HG02763 (cell line): Measurements from ENCODE around the gene GOLT1B.
A peak's percentile ranks its signal among the peaks of the same experiment; 100 is the strongest.
"Not testable (repeated sequence)": the region's sequence is repeated elsewhere in the genome, so short reads cannot be mapped to it uniquely, and the experiment has no call there.

Source experiments
- ATAC-seq: cut with Tn5 transposase; IDR thresholded peaks from one replicate; pipeline ENCODE4 v1.9.1; 2021; ENCODE audit warnings: mild to moderate bottlenecking, moderate library complexity; ENCODE audit not compliant: unreplicated experiment

GOLT1B gene

GRCh38 chr12:21501258-21502163 lies at the start of gene GOLT1B, which contains the start of gene RECQL:
GOLT1B (plus strand) TSS chr12:21501789; CDS start chr12:21501924, 135 bp downstream.
RECQL (minus strand) TSS chr12:21501635; CDS start chr12:21499570, 2,065 bp downstream.
- ATAC-seq: peak; percentile 99

GRCh38 chr12:21453312-21453852 lies 48.2 kb upstream of the GOLT1B start:
- ATAC-seq: no peak

DNA sequence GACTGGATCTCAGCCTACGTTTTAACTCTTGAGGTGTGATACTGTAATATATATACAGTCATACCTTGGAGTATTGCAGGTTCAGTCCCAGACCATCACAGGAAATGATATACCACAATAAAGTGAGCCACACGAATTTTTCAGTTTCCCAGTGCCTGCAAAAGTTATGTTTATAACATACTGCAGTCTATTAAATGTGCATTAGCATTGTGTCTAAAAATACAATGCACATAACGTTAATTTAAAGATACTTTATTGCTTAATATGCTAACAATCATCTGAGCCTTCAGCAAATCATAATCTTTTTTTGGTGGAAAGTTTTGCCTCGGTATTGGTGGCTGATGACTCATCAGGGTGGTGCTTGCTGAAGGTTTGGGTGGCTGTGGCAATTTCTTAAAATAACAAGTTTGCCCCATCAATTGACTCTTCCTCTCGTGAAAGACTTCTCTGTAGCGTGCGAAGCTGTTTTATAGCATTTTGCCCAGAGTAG lies 45.3 kb upstream of the GOLT1B start:
- ATAC-seq: no peak

- ATAC-seq: no peak
Measured at GRCh38 chr12:21459474-21459873, 42.1 kb upstream of the GOLT1B start.

DNA sequence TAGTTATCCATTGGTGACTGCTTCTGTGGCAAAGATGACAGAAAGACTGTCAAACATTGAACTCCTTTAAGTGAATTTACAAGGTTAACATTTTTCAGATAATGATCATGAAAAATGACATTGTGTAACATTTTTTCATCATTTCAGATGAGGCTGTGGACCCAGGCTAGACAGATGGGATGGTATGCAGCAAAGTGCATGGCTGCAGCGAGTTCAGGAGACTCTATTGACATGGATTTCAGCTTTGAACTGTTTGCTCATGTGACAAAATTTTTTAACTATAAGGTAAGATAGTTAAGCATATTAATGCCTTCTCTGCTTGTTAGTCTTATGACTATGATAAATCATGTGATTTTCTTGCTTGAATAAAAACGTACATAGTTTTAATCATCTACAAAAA lies 34.3 kb upstream of the GOLT1B start:
- ATAC-seq: not testable (repeated sequence)

GRCh38 chr12:21471294-21471693 lies 30.3 kb upstream of the GOLT1B start:
- no peak for ATAC-seq

DNA sequence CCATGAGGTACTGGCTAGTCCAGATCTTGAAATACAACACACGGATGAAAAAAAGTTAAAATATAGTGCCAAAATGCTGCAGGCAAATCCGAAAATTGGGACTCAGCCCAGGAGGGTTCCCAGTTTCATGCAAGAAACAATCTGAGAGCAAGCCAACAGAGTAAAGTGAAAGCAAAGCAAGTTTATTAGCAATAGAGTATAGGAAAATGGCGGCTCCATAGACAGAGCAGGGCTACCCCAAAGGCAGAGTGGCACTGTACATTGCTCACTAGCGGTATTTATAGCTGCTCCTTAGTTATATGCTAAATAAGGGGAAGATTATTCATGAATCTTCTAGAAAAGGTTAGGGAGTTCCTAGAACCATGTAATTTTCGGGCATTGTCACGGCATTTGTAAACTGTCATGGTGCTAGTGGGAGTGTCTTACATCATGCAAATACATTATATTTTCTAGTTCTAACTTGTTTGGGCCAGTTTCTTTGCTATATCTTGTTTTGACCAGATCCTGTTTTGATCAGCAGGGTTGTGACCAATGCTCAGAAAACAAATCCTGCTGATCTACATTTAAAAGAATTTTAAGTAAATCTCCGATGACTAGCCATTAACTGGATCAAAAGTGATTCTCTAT lies 29.3 kb upstream of the GOLT1B start:
- no peak for ATAC-seq

- ATAC-seq: no peak
Measured at GRCh38 chr12:21475552-21475951, 26.0 kb upstream of the GOLT1B start.

DNA sequence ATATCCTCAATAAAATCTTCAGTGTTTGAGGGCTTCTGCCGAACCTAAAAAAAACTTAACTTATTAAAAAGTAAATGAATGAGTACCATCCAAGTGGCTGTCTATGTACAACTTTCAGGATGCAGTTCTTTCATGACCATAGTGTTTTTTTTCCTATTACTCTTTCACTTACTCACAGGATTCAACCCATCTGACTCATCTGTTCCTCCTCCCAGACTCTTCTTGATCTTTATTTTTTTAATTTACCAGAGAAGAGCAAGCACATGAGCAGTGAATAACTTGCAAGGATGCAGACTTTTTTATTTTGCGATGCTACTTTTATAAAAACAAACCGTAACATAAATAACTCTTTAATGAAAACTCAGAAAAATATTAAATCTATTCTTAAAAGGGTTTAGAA lies 24.6 kb upstream of the GOLT1B start:
- ATAC-seq: no peak

DNA sequence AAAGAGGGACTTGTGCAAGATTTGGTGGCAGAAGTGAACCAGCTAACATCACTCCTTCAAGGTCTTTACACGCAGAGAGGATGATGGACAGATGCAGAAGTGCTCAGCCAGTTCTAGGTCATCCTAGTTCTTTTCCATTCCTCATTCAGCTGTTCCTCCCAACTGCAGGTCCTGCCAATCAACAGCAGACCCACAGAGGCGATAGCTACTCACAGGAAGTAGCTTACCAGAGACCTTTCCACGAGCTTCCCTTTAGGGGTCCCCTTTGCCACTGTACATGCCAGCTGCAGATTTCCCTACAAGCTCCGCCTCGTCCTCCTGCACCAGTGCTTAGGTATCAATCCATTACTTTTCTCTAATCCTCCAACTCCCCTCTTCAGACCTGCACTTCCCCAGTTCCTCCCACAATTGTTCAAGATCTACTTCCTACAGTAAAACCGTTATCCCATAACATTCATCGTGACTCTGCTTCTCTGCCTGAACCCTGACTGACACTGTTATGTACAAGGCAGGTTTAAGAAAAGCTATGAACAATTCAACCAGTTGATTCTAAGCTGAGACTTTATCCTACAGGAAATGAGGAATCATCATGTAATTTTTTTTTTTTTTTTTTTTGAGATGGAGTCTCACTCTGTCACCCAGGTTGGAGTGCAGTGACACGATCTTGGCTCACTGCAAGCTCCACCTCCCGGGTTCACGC lies 22.7 kb upstream of the GOLT1B start:
- ATAC-seq: no peak

GRCh38 chr12:21483531-21483930 lies 18.1 kb upstream of the GOLT1B start:
- no peak for ATAC-seq

GRCh38 chr12:21485998-21486397 lies 15.6 kb upstream of the GOLT1B start:
- no peak for ATAC-seq

GRCh38 chr12:21499765-21500164 lies 1.8 kb upstream of the GOLT1B start:
- ATAC-seq: no peak

- ATAC-seq: no peak
Measured at GRCh38 chr12:21500786-21501257, 767 bp upstream of the GOLT1B start.

DNA sequence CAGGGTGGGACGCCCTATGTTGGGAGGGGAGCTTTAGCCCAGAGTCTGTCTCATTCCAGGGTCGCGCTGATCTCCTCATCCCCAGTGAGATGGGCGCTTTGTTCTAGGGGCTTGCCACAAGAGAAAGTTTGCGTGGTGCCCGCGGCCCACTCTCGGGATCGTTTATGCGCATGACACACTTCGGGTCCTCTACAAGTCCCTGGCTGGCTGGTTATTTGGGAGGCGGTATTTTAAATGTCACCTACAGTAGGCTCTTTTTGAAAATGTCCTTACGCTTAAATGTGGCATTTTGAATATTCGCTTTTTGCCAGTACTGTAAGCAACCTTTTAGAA lies 541 bp downstream of the GOLT1B start:
- ATAC-seq: no peak

GRCh38 chr12:21502872-21503271 lies 1.3 kb downstream of the GOLT1B start:
- ATAC-seq: no peak

GRCh38 chr12:21505888-21506287 lies 4.3 kb downstream of the GOLT1B start:
- ATAC-seq: no peak

DNA sequence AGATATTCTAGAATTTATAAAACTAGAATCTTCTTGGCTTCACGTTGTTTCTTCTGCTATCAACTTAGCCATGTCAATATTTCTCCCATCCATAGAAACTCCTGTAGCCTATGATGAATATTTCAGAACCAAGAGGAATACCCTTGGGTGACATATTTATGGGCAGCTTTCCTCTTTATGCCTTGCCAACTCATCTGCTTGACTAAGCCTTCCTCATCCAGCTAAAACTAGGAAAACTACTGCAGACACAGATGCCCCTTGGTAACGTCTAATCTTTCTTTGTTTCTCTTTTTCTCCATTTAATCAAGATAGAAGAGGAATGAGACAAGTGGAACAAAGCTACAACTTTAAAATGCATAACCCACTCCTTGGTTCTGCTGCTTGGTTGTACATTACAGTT lies 6.3 kb downstream of the GOLT1B start:
- ATAC-seq: no peak

DNA sequence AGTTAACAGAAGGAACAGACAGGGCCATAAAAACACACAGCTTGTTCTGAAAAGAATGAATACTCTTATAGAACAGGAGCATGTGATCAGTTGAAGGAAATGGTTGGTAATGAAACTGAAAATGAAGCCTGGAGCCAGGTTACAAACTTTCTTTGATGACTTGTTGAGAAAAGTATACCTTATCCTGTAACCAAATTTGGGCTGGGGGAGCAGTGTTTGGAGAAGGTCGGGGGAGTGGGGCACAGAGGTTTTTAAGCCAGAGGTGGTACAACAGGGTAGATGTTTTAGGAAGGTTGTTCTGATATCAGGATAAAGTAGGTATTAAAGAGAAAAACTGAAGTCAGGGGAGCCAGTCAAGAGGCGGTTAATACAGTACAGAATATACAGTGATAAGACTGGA lies 8.2 kb downstream of the GOLT1B start:
- ATAC-seq: peak; percentile 93

- no peak for ATAC-seq
Measured at GRCh38 chr12:21516281-21516680, 14.7 kb downstream of the GOLT1B start.

- no peak for ATAC-seq
Measured at GRCh38 chr12:21518451-21518850, 16.9 kb downstream of the GOLT1B start.
